Tibial nerve (tissue), 4 donors: ENCODE results near the gene TMEM120B.

Experiments
- EP300 ChIP-seq, 2 donors: sonication (generic); formaldehyde crosslinking; IDR thresholded peaks; one replicate each; pipeline ENCODE4 v1.6.1; 2017; ENCODE audit warnings: antibody characterized with exemption in 2 of 2, mild to moderate bottlenecking in 1 of 2
- POLR2A ChIP-seq, 2 donors: fragments of 450-650 bp; IDR thresholded peaks; one replicate each; pipeline ENCODE4 v1.6.1; 2017; ENCODE audit warnings: antibody characterized with exemption in 2 of 2, mild to moderate bottlenecking in 2 of 2, moderate library complexity in 2 of 2
- TF ChIP-seq, protein P1 (sequence below), 5 experiments: fragments of 200-600 bp in 3 of 5; fragments of 450-650 bp in 2 of 5; sonication (generic) in 3 of 5; IDR thresholded peaks; one replicate each; pipeline ENCODE4 v1.5.1; 2016 to 2019; ENCODE audit warnings: antibody characterized with exemption in 5 of 5, mild to moderate bottlenecking in 3 of 5, moderate library complexity in 2 of 5

DNA sequence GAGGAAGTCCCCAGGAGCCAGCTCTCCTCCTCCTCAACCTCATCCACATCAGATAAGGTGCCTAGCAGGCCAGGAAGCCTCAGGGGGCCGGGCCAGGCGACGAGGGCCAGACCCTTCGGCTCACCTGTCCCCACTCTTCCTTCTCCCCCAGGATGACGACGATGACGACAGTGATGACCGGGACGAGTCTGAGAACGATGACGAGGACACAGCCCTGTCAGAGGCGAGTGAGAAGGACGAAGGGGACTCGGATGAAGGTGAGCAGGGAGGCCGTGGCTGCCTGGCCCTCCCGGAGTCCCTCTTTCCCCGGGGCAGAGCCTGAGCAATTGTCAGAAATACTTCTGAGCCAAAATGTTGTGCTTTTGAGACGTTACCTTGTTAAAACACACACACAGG is 105.1 kb downstream of the TMEM120B start:
- TF ChIP-seq, protein P1, sequence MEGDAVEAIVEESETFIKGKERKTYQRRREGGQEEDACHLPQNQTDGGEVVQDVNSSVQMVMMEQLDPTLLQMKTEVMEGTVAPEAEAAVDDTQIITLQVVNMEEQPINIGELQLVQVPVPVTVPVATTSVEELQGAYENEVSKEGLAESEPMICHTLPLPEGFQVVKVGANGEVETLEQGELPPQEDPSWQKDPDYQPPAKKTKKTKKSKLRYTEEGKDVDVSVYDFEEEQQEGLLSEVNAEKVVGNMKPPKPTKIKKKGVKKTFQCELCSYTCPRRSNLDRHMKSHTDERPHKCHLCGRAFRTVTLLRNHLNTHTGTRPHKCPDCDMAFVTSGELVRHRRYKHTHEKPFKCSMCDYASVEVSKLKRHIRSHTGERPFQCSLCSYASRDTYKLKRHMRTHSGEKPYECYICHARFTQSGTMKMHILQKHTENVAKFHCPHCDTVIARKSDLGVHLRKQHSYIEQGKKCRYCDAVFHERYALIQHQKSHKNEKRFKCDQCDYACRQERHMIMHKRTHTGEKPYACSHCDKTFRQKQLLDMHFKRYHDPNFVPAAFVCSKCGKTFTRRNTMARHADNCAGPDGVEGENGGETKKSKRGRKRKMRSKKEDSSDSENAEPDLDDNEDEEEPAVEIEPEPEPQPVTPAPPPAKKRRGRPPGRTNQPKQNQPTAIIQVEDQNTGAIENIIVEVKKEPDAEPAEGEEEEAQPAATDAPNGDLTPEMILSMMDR (IDR thresholded peaks at IDR 0.05): no peak
- no peak for TF ChIP-seq POLR2A (IDR thresholded peaks at IDR 0.05)
- TF ChIP-seq EP300 (IDR thresholded peaks at IDR 0.05): no peak
